H1 (cell line): ENCODE measurements around the gene OSBPL2. TPM values are rescaled to one million over a fixed set of nuclear protein-coding genes. Genes with fewer than 3 reads are reported as not detected.
A peak's percentile ranks its signal among the peaks of the same experiment; 100 is the strongest.

ENCODE experiments used
- CTCF ChIA-PET: fragments of 300-600 bp; sonication (Branson Sonifier 250); formaldehyde crosslinking; loops from one replicate; lab custom pipeline; 2021; ENCODE audit not compliant: partially characterized antibody; lab: Charles Lee
- POLR2A ChIA-PET: fragments of 300-600 bp; sonication (Branson Sonifier 250); formaldehyde crosslinking; loops from one replicate; lab custom pipeline; 2021; ENCODE audit warnings: inconsistent platforms; ENCODE audit not compliant: partially characterized antibody; lab: Charles Lee
- DNase-seq, 2 experiments: peaks; one replicate each; pipeline versions ENCODE4 v3.0.0 to v3.0.0-alpha.2; 2010 to 2022; ENCODE audit warnings: low spot score in 2 of 2, low read depth in 1 of 2, mixed read lengths in 1 of 2
- FAIRE-seq: peaks from 2 replicates; lab custom pipeline; 2011; peaks lifted over from hg19 to GRCh38; lab: Jason Lieb, UNC
- H2AFZ ChIP-seq: 2 replicates; pipeline ENCODE4 v1.8.1; 2012; ENCODE audit warnings: low read length, inconsistent platforms
- H2AK5ac ChIP-seq: 2 replicates; pipeline ENCODE4 v1.6.1; 2013; ENCODE audit warnings: low read depth, low read length
- H2BK120ac ChIP-seq: replicated peaks from 2 replicates; pipeline ENCODE3; 2013; ENCODE audit warnings: low read depth, low read length, inconsistent platforms
- H2BK12ac ChIP-seq: 2 replicates; pipeline ENCODE4 v1.6.1; 2013; ENCODE audit warnings: low read depth, low read length
- H2BK15ac ChIP-seq: 2 replicates; pipeline ENCODE4 v1.6.1; 2013; ENCODE audit warnings: low read length
- H2BK20ac ChIP-seq: 2 replicates; pipeline ENCODE4 v1.6.1; 2013; ENCODE audit warnings: low read length
- H2BK5ac ChIP-seq: 2 replicates; pipeline ENCODE4 v1.6.1; 2013; ENCODE audit warnings: low read depth, low read length
- H3K14ac ChIP-seq: 2 replicates; pipeline ENCODE4 v1.6.1; 2013; ENCODE audit warnings: inconsistent platforms; ENCODE audit not compliant: insufficient read length
- H3K18ac ChIP-seq: 2 replicates; pipeline ENCODE4 v1.6.1; 2013; ENCODE audit warnings: low read length; ENCODE audit errors: extremely low read depth
- H3K23ac ChIP-seq: 2 replicates; pipeline ENCODE4 v1.6.1; 2013; ENCODE audit warnings: inconsistent platforms; ENCODE audit not compliant: insufficient read length
- H3K23me2 ChIP-seq: 2 replicates; pipeline ENCODE4 v1.6.1; 2013; ENCODE audit warnings: low read depth, low read length
- H3K27ac ChIP-seq: 2 replicates; pipeline ENCODE4 v1.6.1; 2011; ENCODE audit warnings: low read depth, low read length, inconsistent platforms
- H3K27me3 ChIP-seq, 4 experiments: replicated peaks in 1 of 4; 1 replicate in 1 of 4; 2 replicates in 3 of 4; pipeline versions ENCODE4 v1.6.1 to v1.8.1; 2011 to 2013; ENCODE audit warnings: low read length in 3 of 4, mild to moderate bottlenecking in 3 of 4, inconsistent platforms in 2 of 4, mixed read lengths in 2 of 4, moderate library complexity in 1 of 4; ENCODE audit not compliant: control insufficient read depth in 3 of 4, insufficient read depth in 3 of 4; ENCODE audit errors: extremely low read depth in 1 of 4
- H3K36me3 ChIP-seq, 4 experiments: 2 replicates each; pipeline versions ENCODE4 v1.6.1 to v1.8.1; 2011 to 2013; ENCODE audit warnings: mild to moderate bottlenecking in 4 of 4, low read length in 3 of 4, moderate library complexity in 2 of 4, control low read depth in 1 of 4, inconsistent platforms in 1 of 4; ENCODE audit not compliant: insufficient read depth in 4 of 4, control insufficient read depth in 2 of 4
- H3K4ac ChIP-seq: replicated peaks from 2 replicates; pipeline ENCODE3; 2013; ENCODE audit warnings: low read length, low read depth, mixed read lengths, inconsistent platforms; ENCODE audit not compliant: insufficient read length
- H3K4me1 ChIP-seq, 4 experiments: replicated peaks in 1 of 4; 1 replicate in 1 of 4; 2 replicates in 3 of 4; pipeline versions ENCODE4 v1.6.1 to v1.8.1; 2011 to 2013; ENCODE audit warnings: low read length in 3 of 4, inconsistent platforms in 2 of 4, mixed read lengths in 1 of 4; ENCODE audit not compliant: insufficient read depth in 4 of 4, control insufficient read depth in 3 of 4
- H3K4me2 ChIP-seq, 2 experiments: 2 replicates each; pipeline versions ENCODE4 v1.6.1 to v1.8.1; 2011 to 2013; ENCODE audit warnings: low read depth in 2 of 2, low read length in 2 of 2, control low read depth in 1 of 2, inconsistent platforms in 1 of 2, mild to moderate bottlenecking in 1 of 2; ENCODE audit not compliant: insufficient read depth in 1 of 2
- H3K4me3 ChIP-seq, 4 experiments: fragments of 200-600, 300-600 bp in 1 of 4; sonication (generic), shearing (Covaris generic), sonication (Bioruptor Twin) in 1 of 4; 2 replicates each; pipeline versions ENCODE4 v1.5.1 to v1.8.1; 2011 to 2016; ENCODE audit warnings: low read length in 4 of 4, low read depth in 3 of 4, control low read depth in 2 of 4, inconsistent platforms in 2 of 4, mild to moderate bottlenecking in 2 of 4, mixed read lengths in 1 of 4, moderate library complexity in 1 of 4; ENCODE audit not compliant: insufficient read depth in 2 of 4; ENCODE audit errors: extremely low read depth in 1 of 4
- H3K56ac ChIP-seq: replicated peaks from 2 replicates; pipeline ENCODE3; 2013; ENCODE audit warnings: low read depth, mild to moderate bottlenecking, mixed read lengths, low read length, inconsistent platforms; ENCODE audit not compliant: insufficient read length
- H3K79me1 ChIP-seq: 2 replicates; pipeline ENCODE4 v1.6.1; 2013; ENCODE audit warnings: low read depth, low read length, control low read depth
- H3K79me2 ChIP-seq, 2 experiments: 2 replicates each; pipeline versions ENCODE4 v1.6.1 to v1.8.1; 2012 to 2013; ENCODE audit warnings: low read length in 2 of 2, mild to moderate bottlenecking in 2 of 2, inconsistent platforms in 1 of 2; ENCODE audit not compliant: insufficient read depth in 2 of 2, control insufficient read depth in 1 of 2
- H3K9ac ChIP-seq, 4 experiments: replicated peaks in 1 of 4; 1 replicate in 1 of 4; 2 replicates in 3 of 4; pipeline versions ENCODE4 v1.6.1 to v1.8.1; 2011 to 2013; ENCODE audit warnings: low read depth in 3 of 4, low read length in 3 of 4, control low read depth in 2 of 4, mild to moderate bottlenecking in 2 of 4, moderate library complexity in 2 of 4, inconsistent platforms in 1 of 4; ENCODE audit errors: extremely low read depth in 1 of 4
- H3K9me3 ChIP-seq, 2 experiments: 2 replicates each; pipeline versions ENCODE4 v1.6.1 to v1.8.1; 2012 to 2013; ENCODE audit warnings: mild to moderate bottlenecking in 2 of 2, moderate library complexity in 2 of 2, control low read depth in 1 of 2, inconsistent platforms in 1 of 2, low read depth in 1 of 2, low read length in 1 of 2, mixed read lengths in 1 of 2; ENCODE audit not compliant: insufficient read depth in 2 of 2
- H4K20me1 ChIP-seq, 2 experiments: replicated peaks in 1 of 2; 2 replicates each; pipeline versions ENCODE3 to v1.8.1; 2011 to 2013; ENCODE audit warnings: inconsistent platforms in 2 of 2, low read length in 2 of 2, mild to moderate bottlenecking in 1 of 2; ENCODE audit not compliant: insufficient read depth in 2 of 2, control insufficient read depth in 1 of 2
- H4K5ac ChIP-seq: 2 replicates; pipeline ENCODE4 v1.6.1; 2013; ENCODE audit warnings: low read length, low read depth, mixed read lengths, inconsistent platforms; ENCODE audit not compliant: insufficient read length
- H4K8ac ChIP-seq: 2 replicates; pipeline ENCODE4 v1.8.0; 2013; ENCODE audit warnings: mild to moderate bottlenecking, moderate library complexity, low read length, inconsistent platforms; ENCODE audit not compliant: insufficient read depth; ENCODE audit errors: extremely low read depth
- H4K91ac ChIP-seq: replicated peaks from 2 replicates; pipeline ENCODE3; 2013; ENCODE audit warnings: low read length, mixed read lengths, inconsistent platforms; ENCODE audit not compliant: insufficient read length
- NRF1 ChIP-seq: IDR thresholded peaks from 2 replicates; pipeline ENCODE4 v1.6.1; 2011; ENCODE audit warnings: mild to moderate bottlenecking, low read depth, low read length, improper control_type of control experiment
- POLR2AphosphoS5 ChIP-seq: IDR thresholded peaks from 2 replicates; pipeline ENCODE4 v1.6.1; 2011; ENCODE audit warnings: low read depth, low read length
- WGBS, 2 experiments: shearing (Covaris generic) in 1 of 2; methylation state at CpG; one replicate each; pipeline versions ENCODE4 v1.1.6 to v1.1.7; 2013 to 2015; ENCODE audit warnings: low lambda C conversion rate in 2 of 2, mixed read lengths in 2 of 2, inconsistent platforms in 1 of 2, low coverage in 1 of 2, missing lambda C conversion rate in 1 of 2; ENCODE audit not compliant: insufficient replicate concordance in 2 of 2, insufficient coverage in 1 of 2, insufficient read length in 1 of 2; ENCODE audit errors: extremely low coverage in 1 of 2, missing lambda C conversion rate in 1 of 2; 5-methylcytosine and 5-hydroxymethylcytosine counted together
- polyA plus RNA-seq, 7 experiments: library from polyadenylated mRNA; depleted of rRNA in 3 of 7; stranded (reverse) in 5 of 7; unstranded in 2 of 7; fragments of >200 nt in 5 of 7; fragments of 200-250 nt in 2 of 7; gene quantifications; 1 replicate in 5 of 7; 2 replicates in 1 of 7; 4 replicates in 1 of 7; pipeline versions ENCODE4 v1.2.1 to v1.2.3, GENCODE V29; 2011 to 2013; ENCODE audit warnings: missing spikeins in 2 of 7, mixed read lengths in 2 of 7
- total RNA-seq: library from RNA; stranded (reverse); fragmentation: NEBNext Ultra II Directional; extraction: Animal tissue kit (Norgen Biotek cat#: 25700); gene quantifications from 2 replicates; pipeline ENCODE4 v1.2.1, GENCODE V29; 2021

Gene OSBPL2
- total and polyA plus RNA-seq, 2 of the 8 experiments (the other 6 are each of a cell fraction or from before 2014, with no cell fraction given), result 11.7 to 42.4 TPM

DNA sequence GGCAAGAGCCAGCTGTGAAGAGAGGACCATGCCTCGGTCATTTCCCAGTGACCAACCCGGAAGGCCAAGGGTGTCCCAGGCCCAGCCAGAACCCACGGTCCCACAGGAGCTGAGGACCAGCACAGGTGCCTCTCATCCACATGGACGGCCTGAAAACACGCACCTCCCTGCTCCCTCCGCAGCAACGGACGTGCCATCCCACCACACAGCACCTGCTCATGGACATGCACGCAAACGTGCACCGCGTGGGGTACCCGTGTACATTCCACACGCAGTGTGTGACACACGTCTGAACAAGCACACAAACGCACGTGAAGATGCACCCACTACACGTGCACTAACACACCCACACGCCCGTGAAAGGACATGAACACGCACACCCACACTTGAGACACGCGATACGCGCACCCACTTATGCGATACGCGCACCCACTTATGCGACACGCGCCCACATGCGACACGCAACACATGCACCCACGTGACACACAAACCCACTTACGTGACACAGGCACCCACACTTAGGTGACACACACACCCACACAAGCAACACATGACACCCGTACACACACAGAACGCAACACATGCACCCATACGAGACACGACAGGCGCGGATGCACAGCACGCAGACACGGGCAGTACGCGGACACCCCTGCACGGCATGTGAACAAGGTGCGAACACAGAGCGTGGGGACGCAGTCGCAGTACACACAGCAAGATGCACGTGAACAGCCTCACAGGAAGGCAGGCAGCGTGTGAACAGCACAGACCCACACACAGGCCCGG is 98.6 kb downstream of the OSBPL2 start:
- FAIRE-seq (no peak), DNase-seq (no peak)
- POLR2A ChIA-PET, result interaction anchor here (0.8 to 1.5 kb wide), 11 partner anchors 9 to 57 kb away, joined by 3 to 10 read pairs (median 4); no protein-coding TSS in a partner anchor
- H2BK5ac ChIP-seq, result peak overlapping the region; percentile 13; the same call in 1 of the 2 replicates
- H4K8ac ChIP-seq, result peak overlapping the region; percentile 11
- no peak overlapping the region for H3K4ac ChIP-seq
- H3K4me1 ChIP-seq, result no peaks in the 10 kb centered on the region
- H2AFZ ChIP-seq, result no peak overlapping the region
- CTCF ChIA-PET, result interaction anchor here (0.6 to 1.7 kb wide), 4 partner anchors 38 to 46 kb away, joined by 3 to 7 read pairs (median 3); no protein-coding TSS in a partner anchor
- H2BK12ac ChIP-seq, result peak overlapping the region; percentile 29; the same call in 1 of the 2 replicates
- H3K4me2 ChIP-seq, result no peak overlapping the region
- no peaks in the 10 kb centered on the region for H3K9me3 ChIP-seq
- no peak overlapping the region for H2BK15ac ChIP-seq
- no peak overlapping the region for H2BK20ac ChIP-seq
- 95% methylated on average over 52 of the region's 53 CpGs; no CpG with 5 or more reads in 1 of the 2 experiments for WGBS, 2 experiments
- H3K4me3 ChIP-seq, result no peak overlapping the region
- H3K18ac ChIP-seq, result no peak overlapping the region
- no peak overlapping the region for H3K14ac ChIP-seq
- TF ChIP-seq NRF1 (no peak), POLR2AphosphoS5 (peak; percentile 42; the same call in 1 of the 2 replicates)
- no peak overlapping the region for H2BK120ac ChIP-seq
- no peak overlapping the region for H3K56ac ChIP-seq
- H2AK5ac ChIP-seq, result no peak overlapping the region
- H3K36me3 ChIP-seq, result peaks cover 19 to 71% (median 49%) of the 10 kb centered on the region in 4 experiments
- H3K79me1 ChIP-seq, result 0 out of 2 replicates have a peak, but pooled peaks cover 3% of the 10 kb centered on the region
- peak overlapping the region; percentile 65 for H4K91ac ChIP-seq
- no peak overlapping the region for H3K27ac ChIP-seq
- H4K5ac ChIP-seq, result no peak overlapping the region
- H3K27me3 ChIP-seq, result no peaks in the 10 kb centered on the region
- peaks cover 0 to 33% of the 10 kb centered on the region in 2 experiments for H4K20me1 ChIP-seq
- H3K23me2 ChIP-seq, result no peaks in the 10 kb centered on the region
- H3K9ac ChIP-seq, result no peak overlapping the region
- no peak overlapping the region for H3K23ac ChIP-seq
- H3K79me2 ChIP-seq, result peaks cover 0 to 2% of the 10 kb centered on the region in 2 experiments; a peak in 1 of 4 replicates
